Neural progenitor cell (in vitro differentiated cells): ENCODE data around the gene AK4.

ENCODE experiments used
- EZH2 ChIP-seq: fragments of 200-600 bp; sonication (generic); IDR thresholded peaks from 2 replicates; pipeline ENCODE4 v1.6.1; 2017; ENCODE audit warnings: antibody characterized with exemption, mild to moderate bottlenecking, moderate library complexity
- EZH2phosphoT487 ChIP-seq: fragments of 200-600 bp; sonication (generic); IDR thresholded peaks from 2 replicates; pipeline ENCODE4 v1.6.1; 2017; ENCODE audit warnings: antibody characterized with exemption
- TF ChIP-seq, protein P1 (sequence below): fragments of 200-600 bp; sonication (generic); IDR thresholded peaks from 2 replicates; pipeline ENCODE4 v1.5.1; 2017; ENCODE audit warnings: antibody characterized with exemption, mild to moderate bottlenecking

DNA sequence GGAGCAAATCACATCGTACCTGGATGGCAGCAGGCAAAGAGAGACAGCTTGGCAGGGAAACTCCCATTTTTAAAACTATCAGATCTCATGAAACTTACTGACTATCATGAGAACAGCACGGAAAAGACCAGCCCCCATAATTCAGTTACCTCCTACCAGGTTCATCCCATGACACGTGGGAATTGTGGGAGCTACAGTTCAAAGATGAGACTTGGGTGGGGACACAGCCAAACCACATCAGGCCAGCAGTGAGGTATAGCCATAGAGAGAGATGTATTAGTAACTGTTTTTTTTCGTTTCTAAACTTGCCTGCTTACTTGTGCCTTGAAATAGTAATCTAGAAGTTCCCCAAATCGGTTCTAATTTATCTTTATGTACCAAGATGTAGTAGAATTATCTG is 48.9 kb downstream of the AK4 start:
- TF ChIP-seq, protein P1, sequence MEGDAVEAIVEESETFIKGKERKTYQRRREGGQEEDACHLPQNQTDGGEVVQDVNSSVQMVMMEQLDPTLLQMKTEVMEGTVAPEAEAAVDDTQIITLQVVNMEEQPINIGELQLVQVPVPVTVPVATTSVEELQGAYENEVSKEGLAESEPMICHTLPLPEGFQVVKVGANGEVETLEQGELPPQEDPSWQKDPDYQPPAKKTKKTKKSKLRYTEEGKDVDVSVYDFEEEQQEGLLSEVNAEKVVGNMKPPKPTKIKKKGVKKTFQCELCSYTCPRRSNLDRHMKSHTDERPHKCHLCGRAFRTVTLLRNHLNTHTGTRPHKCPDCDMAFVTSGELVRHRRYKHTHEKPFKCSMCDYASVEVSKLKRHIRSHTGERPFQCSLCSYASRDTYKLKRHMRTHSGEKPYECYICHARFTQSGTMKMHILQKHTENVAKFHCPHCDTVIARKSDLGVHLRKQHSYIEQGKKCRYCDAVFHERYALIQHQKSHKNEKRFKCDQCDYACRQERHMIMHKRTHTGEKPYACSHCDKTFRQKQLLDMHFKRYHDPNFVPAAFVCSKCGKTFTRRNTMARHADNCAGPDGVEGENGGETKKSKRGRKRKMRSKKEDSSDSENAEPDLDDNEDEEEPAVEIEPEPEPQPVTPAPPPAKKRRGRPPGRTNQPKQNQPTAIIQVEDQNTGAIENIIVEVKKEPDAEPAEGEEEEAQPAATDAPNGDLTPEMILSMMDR: no peak
- TF ChIP-seq EZH2 (no peak), EZH2phosphoT487 (no peak)
